ENCODE results near the gene IMPDH1. TPM values are rescaled to one million over a fixed set of nuclear protein-coding genes. Genes with fewer than 3 reads are reported as not detected.
A peak's percentile ranks its signal among the peaks of the same experiment; 100 is the strongest.

Gene IMPDH1
- total and polyA plus RNA-seq, 9 of the 15 experiments (the other 6 are each of a cell fraction or from before 2014, with no cell fraction given): 0.80 to 118 (median 64.3) TPM

DNA sequence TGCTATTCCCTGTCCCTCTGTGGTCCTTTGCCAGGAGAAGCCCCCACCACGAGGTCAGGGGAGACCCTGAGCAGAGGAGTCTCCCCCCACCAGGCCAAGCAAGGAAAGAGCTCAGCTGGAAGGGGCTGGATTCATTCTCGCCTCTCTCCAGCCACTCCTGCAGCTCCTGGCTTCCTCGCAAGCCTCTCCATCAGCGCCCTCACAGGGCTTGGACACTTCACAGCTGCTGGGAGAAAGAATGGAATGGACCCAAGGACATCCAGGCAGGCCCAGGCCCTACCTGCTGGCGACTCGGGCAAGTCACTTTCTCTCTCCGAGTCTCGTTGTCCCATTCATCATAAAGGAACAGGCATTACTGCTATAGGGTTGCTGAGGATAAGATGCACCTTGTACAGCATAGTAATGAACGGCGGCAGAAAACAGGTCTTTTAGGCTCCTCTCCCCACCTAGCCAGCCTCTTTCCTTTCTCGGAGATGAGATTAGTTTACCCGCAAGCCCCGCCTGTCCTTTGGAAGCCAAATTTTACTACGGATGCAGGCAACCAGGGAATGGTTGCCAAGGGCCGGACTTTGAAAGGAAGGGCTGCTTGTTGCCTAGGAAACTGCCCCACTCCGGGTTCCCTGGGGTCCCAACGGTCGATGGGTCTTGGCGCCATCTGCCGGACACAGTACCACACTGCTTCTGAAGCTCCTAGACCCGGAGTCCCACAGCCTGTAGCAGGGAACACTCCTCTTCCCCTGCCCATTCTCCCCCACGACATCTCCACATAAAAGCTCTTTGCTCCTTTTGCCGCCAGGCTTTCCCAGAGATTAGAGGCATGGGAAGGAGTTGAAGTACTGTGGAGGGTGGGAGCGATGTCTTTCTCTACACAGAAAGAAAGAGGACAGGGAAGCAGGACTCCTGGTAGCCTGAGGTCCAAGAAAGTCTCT, 22.3 kb downstream of the IMPDH1 start (continued):
- TF ChIP-seq, protein P1, sequence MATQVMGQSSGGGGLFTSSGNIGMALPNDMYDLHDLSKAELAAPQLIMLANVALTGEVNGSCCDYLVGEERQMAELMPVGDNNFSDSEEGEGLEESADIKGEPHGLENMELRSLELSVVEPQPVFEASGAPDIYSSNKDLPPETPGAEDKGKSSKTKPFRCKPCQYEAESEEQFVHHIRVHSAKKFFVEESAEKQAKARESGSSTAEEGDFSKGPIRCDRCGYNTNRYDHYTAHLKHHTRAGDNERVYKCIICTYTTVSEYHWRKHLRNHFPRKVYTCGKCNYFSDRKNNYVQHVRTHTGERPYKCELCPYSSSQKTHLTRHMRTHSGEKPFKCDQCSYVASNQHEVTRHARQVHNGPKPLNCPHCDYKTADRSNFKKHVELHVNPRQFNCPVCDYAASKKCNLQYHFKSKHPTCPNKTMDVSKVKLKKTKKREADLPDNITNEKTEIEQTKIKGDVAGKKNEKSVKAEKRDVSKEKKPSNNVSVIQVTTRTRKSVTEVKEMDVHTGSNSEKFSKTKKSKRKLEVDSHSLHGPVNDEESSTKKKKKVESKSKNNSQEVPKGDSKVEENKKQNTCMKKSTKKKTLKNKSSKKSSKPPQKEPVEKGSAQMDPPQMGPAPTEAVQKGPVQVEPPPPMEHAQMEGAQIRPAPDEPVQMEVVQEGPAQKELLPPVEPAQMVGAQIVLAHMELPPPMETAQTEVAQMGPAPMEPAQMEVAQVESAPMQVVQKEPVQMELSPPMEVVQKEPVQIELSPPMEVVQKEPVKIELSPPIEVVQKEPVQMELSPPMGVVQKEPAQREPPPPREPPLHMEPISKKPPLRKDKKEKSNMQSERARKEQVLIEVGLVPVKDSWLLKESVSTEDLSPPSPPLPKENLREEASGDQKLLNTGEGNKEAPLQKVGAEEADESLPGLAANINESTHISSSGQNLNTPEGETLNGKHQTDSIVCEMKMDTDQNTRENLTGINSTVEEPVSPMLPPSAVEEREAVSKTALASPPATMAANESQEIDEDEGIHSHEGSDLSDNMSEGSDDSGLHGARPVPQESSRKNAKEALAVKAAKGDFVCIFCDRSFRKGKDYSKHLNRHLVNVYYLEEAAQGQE (IDR thresholded peaks at IDR 0.05; ENCODE audit: borderline replicate concordance): peak; percentile 86
- TF ChIP-seq, protein P1 (CRISPR knock-in tag; IDR thresholded peaks at IDR 0.05; ENCODE audit: low read depth): peak; percentile 51; the same call in 1 of the 2 replicates
- TF ChIP-seq, protein P2, sequence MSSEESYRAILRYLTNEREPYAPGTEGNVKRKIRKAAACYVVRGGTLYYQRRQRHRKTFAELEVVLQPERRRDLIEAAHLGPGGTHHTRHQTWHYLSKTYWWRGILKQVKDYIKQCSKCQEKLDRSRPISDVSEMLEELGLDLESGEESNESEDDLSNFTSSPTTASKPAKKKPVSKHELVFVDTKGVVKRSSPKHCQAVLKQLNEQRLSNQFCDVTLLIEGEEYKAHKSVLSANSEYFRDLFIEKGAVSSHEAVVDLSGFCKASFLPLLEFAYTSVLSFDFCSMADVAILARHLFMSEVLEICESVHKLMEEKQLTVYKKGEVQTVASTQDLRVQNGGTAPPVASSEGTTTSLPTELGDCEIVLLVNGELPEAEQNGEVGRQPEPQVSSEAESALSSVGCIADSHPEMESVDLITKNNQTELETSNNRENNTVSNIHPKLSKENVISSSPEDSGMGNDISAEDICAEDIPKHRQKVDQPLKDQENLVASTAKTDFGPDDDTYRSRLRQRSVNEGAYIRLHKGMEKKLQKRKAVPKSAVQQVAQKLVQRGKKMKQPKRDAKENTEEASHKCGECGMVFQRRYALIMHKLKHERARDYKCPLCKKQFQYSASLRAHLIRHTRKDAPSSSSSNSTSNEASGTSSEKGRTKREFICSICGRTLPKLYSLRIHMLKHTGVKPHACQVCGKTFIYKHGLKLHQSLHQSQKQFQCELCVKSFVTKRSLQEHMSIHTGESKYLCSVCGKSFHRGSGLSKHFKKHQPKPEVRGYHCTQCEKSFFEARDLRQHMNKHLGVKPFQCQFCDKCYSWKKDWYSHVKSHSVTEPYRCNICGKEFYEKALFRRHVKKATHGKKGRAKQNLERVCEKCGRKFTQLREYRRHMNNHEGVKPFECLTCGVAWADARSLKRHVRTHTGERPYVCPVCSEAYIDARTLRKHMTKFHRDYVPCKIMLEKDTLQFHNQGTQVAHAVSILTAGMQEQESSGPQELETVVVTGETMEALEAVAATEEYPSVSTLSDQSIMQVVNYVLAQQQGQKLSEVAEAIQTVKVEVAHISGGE (CRISPR knock-in tag; IDR thresholded peaks at IDR 0.05): peak in 1 of 3 experiments; percentile 47; a peak in 1 of 6 replicates
- TF ChIP-seq MYNN (IDR thresholded peaks at IDR 0.05) (peak; percentile 70; the same call in 1 of the 2 replicates), MYNN (CRISPR knock-in tag; IDR thresholded peaks at IDR 0.05) (no peak)
